HCT116 (cell line): Measurements from ENCODE around the gene S100A7A. TPM values are rescaled to one million over a fixed set of nuclear protein-coding genes. Genes with fewer than 3 reads are reported as not detected.

ENCODE experiments used
- ATAC-seq: fragments of 200-7000 bp; cut with Tn5 transposase; 2 replicates; pipeline ENCODE4 v1.9.1; 2020; ENCODE audit warnings: mild to moderate bottlenecking, moderate library complexity
- BruUV-seq: library from RNA; stranded (reverse); fragments of 400-500 nt; replicated peaks from 2 replicates; lab custom pipeline; 2021; lab: Mats Ljungman, UMichigan
- CTCF ChIA-PET: fragments of 300-600 bp; sonication (Branson Sonifier 250); formaldehyde crosslinking; loops from one replicate; lab custom pipeline; 2021; ENCODE audit warnings: antibody characterized with exemption; lab: Charles Lee
- POLR2A ChIA-PET: fragments of 300-600, 350-600 bp; sonication (Branson Sonifier 250); formaldehyde crosslinking; loops from one replicate; lab custom pipeline; 2021; ENCODE audit warnings: antibody characterized with exemption; lab: Charles Lee
- RAD21 ChIA-PET, 2 experiments: fragments of 300-600 bp; sonication (Branson Sonifier 250); formaldehyde crosslinking; loops; one replicate each; lab custom pipeline; 2023; ENCODE audit warnings: low total read pairs in 2 of 2; ENCODE audit not compliant: uncharacterized antibody in 2 of 2, unreplicated experiment in 2 of 2, low non-redundant PET in 1 of 2; lab: Charles Lee
- DNase-seq: peaks from one replicate; pipeline ENCODE4 v3.0.0-alpha.2; 2010; ENCODE audit warnings: low read depth, low spot score
- H2AFZ ChIP-seq: fragments of 200-600 bp; shearing (Covaris generic), sonication (generic); 2 replicates; pipeline ENCODE4 v1.6.1; 2017; ENCODE audit warnings: low read depth, mixed run types, mixed read lengths, antibody characterized with exemption, low read length; ENCODE audit not compliant: poor library complexity, severe bottlenecking
- H3K27ac ChIP-seq: 2 replicates; pipeline ENCODE4 v1.5.1; 2012; ENCODE audit warnings: low read depth, low read length
- H3K27me3 ChIP-seq: fragments of 200-600 bp; sonication (generic); 2 replicates; pipeline ENCODE4 v1.6.1; 2016; ENCODE audit warnings: mixed run types, low read length, mixed read lengths; ENCODE audit not compliant: insufficient read depth
- H3K36me3 ChIP-seq, 2 experiments: fragments of 200-500 bp in 1 of 2; fragments of 200-600 bp in 1 of 2; sonication (Bioruptor generic) in 1 of 2; sonication (generic) in 1 of 2; 2 replicates each; pipeline versions ENCODE4 v1.5.1 to v1.6.1; 2014 to 2016; ENCODE audit warnings: low read length in 2 of 2, inconsistent platforms in 1 of 2, mixed read lengths in 1 of 2, mixed run types in 1 of 2; ENCODE audit not compliant: insufficient read depth in 2 of 2, control insufficient read depth in 1 of 2
- H3K4me1 ChIP-seq, 2 experiments: fragments of 200-600 bp in 1 of 2; sonication (generic) in 1 of 2; 2 replicates each; pipeline versions ENCODE4 v1.5.1 to v1.6.1; 2012 to 2017; ENCODE audit warnings: low read length in 2 of 2, inconsistent platforms in 1 of 2, mild to moderate bottlenecking in 1 of 2, mixed read lengths in 1 of 2, mixed run types in 1 of 2, moderate library complexity in 1 of 2; ENCODE audit not compliant: insufficient read depth in 2 of 2, control insufficient read depth in 1 of 2
- H3K4me2 ChIP-seq: fragments of 200-600 bp; sonication (generic); 2 replicates; pipeline ENCODE4 v1.6.1; 2017; ENCODE audit warnings: mixed run types, low read length, mixed read lengths
- H3K4me3 ChIP-seq, 2 experiments: fragments of 200-600 bp in 1 of 2; sonication (generic) in 1 of 2; replicated peaks in 1 of 2; 2 replicates each; pipeline ENCODE4 v1.5.1; 2011 to 2016; ENCODE audit warnings: low read length in 2 of 2, control low read depth in 1 of 2, low read depth in 1 of 2, mild to moderate bottlenecking in 1 of 2, mixed read lengths in 1 of 2, mixed run types in 1 of 2
- H3K79me2 ChIP-seq: fragments of 200-600 bp; sonication (generic); 2 replicates; pipeline ENCODE4 v1.6.1; 2017; ENCODE audit warnings: mild to moderate bottlenecking, mixed run types, low read length, moderate library complexity, mixed read lengths; ENCODE audit not compliant: insufficient read depth
- H3K9ac ChIP-seq: fragments of 200-600 bp; sonication (generic); 2 replicates; pipeline ENCODE4 v1.6.1; 2016; ENCODE audit warnings: low read length, mixed read lengths
- H3K9me2 ChIP-seq: fragments of 200-600 bp; sonication (generic), shearing (Covaris generic); 2 replicates; pipeline ENCODE4 v1.6.1; 2017; ENCODE audit warnings: mixed run types, mild to moderate bottlenecking, moderate library complexity; ENCODE audit not compliant: insufficient read depth
- H3K9me3 ChIP-seq, 2 experiments: fragments of 200-500 bp in 1 of 2; fragments of 200-600 bp in 1 of 2; sonication (Bioruptor generic) in 1 of 2; sonication (generic) in 1 of 2; 2 replicates each; pipeline ENCODE4 v1.6.1; 2014 to 2017; ENCODE audit warnings: low read length in 2 of 2, mixed read lengths in 2 of 2, inconsistent platforms in 1 of 2, low read depth in 1 of 2, mild to moderate bottlenecking in 1 of 2, mixed run types in 1 of 2, moderate library complexity in 1 of 2; ENCODE audit not compliant: control insufficient read depth in 1 of 2, insufficient read depth in 1 of 2
- H4K20me1 ChIP-seq: fragments of 200-600 bp; sonication (generic), shearing (Covaris generic); 2 replicates; pipeline ENCODE4 v1.6.1; 2017; ENCODE audit warnings: mixed run types, mild to moderate bottlenecking, moderate library complexity; ENCODE audit not compliant: insufficient read depth
- EZH2 ChIP-seq: fragments of 200-600 bp; sonication (generic); IDR thresholded peaks from 2 replicates; pipeline ENCODE4 v1.6.1; 2017; ENCODE audit warnings: antibody characterized with exemption, mixed run types
- FOSL1 ChIP-seq: IDR thresholded peaks from 2 replicates; pipeline ENCODE4 v1.6.1; 2012; ENCODE audit warnings: low read depth
- JUND ChIP-seq: IDR thresholded peaks from 2 replicates; pipeline ENCODE4 v1.6.1; 2012
- SIN3A ChIP-seq: IDR thresholded peaks from 2 replicates; pipeline ENCODE4 v1.6.1; 2012; ENCODE audit warnings: low read depth
- SP1 ChIP-seq: IDR thresholded peaks from 2 replicates; pipeline ENCODE4 v1.6.1; 2012; ENCODE audit warnings: low read depth
- YY1 ChIP-seq: IDR thresholded peaks from 2 replicates; pipeline ENCODE4 v1.6.1; 2011; ENCODE audit warnings: low read length, low read depth, moderate library complexity, mild to moderate bottlenecking; ENCODE audit not compliant: insufficient replicate concordance; ENCODE audit errors: extremely low read depth
- ZFX ChIP-seq: fragments of 450-650 bp; IDR thresholded peaks from 2 replicates; pipeline ENCODE4 v1.6.1; 2017
- ZNF274 ChIP-seq: fragments of 200-500 bp; sonication (Bioruptor generic); IDR thresholded peaks from 2 replicates; pipeline ENCODE4 v1.6.1; 2014; ENCODE audit warnings: mild to moderate bottlenecking, low read depth, low read length, inconsistent platforms
- intact Hi-C: fragments of 100-400 bp; cut with micrococcal nuclease; formaldehyde crosslinking; loops from 2 replicates; pipeline ENCODE4 v1.10.0; 2022
- total RNA-seq: library from RNA; stranded (reverse); gene quantifications from one replicate; pipeline ENCODE4 v1.2.1, GENCODE V29; 2021; ENCODE audit not compliant: unreplicated experiment
- TF ChIP-seq, protein P1 (sequence below): IDR thresholded peaks from 2 replicates; pipeline ENCODE4 v1.6.1; 2012; ENCODE audit warnings: low read depth

The S100A7A gene
- total RNA-seq, 1 experiment from 2014 or later, result not detected

DNA sequence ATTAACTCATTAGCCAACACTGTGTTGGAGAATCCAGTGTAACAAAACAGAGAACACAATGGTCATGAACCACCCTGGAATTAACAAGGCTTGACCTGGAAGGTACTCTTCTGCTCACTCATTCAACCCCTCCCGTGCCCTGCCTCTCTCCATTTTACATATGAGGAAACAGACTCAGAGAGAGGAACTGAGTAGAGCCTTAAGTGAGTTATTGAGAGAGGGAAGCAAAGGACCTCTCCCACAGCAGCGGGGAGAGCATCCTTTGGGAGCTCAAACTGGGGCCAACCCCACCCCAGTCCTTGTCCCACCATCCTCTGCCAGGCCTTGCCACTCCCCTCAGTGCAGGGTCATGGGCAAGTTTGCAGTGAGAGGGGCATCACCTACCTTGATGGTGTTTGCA is 42.2 kb upstream of the S100A7A start:
- POLR2A ChIA-PET, result no interaction called here
- Histone ChIP-seq H3K36me3 (no peaks in the 10 kb centered on the region), H3K4me3 (no peak overlapping the region), H4K20me1 (no peaks in the 10 kb centered on the region), H3K4me2 (no peak overlapping the region), H2AFZ (no peak overlapping the region), H3K27me3 (peaks cover 44% of the 10 kb centered on the region), H3K79me2 (no peaks in the 10 kb centered on the region), H3K9me3 (no peaks in the 10 kb centered on the region), H3K9ac (no peak overlapping the region), H3K9me2 (no peaks in the 10 kb centered on the region), H3K27ac (no peak overlapping the region), H3K4me1 (no peaks in the 10 kb centered on the region)
- RAD21 ChIA-PET, result no interaction called here
- TF ChIP-seq YY1 (no peak), SIN3A (no peak), FOSL1 (no peak), ZFX (no peak), JUND (no peak), ZNF274 (no peak), EZH2 (no peak), SP1 (no peak)
- TF ChIP-seq, protein P1, sequence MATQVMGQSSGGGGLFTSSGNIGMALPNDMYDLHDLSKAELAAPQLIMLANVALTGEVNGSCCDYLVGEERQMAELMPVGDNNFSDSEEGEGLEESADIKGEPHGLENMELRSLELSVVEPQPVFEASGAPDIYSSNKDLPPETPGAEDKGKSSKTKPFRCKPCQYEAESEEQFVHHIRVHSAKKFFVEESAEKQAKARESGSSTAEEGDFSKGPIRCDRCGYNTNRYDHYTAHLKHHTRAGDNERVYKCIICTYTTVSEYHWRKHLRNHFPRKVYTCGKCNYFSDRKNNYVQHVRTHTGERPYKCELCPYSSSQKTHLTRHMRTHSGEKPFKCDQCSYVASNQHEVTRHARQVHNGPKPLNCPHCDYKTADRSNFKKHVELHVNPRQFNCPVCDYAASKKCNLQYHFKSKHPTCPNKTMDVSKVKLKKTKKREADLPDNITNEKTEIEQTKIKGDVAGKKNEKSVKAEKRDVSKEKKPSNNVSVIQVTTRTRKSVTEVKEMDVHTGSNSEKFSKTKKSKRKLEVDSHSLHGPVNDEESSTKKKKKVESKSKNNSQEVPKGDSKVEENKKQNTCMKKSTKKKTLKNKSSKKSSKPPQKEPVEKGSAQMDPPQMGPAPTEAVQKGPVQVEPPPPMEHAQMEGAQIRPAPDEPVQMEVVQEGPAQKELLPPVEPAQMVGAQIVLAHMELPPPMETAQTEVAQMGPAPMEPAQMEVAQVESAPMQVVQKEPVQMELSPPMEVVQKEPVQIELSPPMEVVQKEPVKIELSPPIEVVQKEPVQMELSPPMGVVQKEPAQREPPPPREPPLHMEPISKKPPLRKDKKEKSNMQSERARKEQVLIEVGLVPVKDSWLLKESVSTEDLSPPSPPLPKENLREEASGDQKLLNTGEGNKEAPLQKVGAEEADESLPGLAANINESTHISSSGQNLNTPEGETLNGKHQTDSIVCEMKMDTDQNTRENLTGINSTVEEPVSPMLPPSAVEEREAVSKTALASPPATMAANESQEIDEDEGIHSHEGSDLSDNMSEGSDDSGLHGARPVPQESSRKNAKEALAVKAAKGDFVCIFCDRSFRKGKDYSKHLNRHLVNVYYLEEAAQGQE, result no peak
- BruUV-seq, result no TSS peak
- no peak for ATAC-seq
- no peak for DNase-seq
- intact Hi-C loops, result no loop called here
- CTCF ChIA-PET, result no interaction called here
